GM19035 (cell line): ENCODE measurements around the gene RXFP2.

Experiments
- ATAC-seq: cut with Tn5 transposase; IDR thresholded peaks from one replicate; pipeline ENCODE4 v1.9.1; 2021; ENCODE audit not compliant: unreplicated experiment

The RXFP2 gene

DNA sequence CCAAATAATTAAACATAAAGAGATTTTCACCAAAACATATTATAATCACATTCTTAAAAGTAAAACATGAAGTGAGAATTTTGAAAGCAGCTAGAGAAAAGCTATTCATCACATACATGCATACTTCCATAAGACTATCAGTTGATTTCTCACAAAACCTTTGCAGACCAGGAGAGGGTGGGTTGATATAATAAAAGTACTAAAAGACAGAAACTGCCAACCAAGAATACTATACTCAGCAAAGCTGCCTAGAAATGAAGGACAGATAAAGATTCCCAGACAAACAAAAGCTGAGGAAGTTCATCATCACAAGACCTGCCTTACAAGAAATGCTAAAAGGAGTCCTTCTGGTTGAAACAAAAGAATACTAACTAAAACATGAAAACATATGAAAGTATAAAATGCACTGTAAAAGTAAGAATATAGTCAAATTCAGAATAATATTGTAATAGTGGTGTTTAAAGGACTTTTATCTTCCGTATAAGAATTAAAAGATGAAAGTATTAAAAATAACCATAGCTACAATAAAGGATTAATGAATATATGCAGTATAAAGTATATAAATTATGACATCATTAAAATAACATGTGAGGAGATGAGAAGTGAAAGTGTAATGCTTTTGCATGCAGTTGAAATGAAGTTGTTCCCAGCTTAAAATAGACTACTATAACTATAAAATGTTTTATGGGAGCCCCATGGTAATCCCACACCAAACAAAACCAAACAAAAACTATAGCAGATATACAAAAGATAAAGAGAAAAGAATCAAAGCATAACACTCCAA is 76.2 kb downstream of the RXFP2 start:
- ATAC-seq: no peak

DNA sequence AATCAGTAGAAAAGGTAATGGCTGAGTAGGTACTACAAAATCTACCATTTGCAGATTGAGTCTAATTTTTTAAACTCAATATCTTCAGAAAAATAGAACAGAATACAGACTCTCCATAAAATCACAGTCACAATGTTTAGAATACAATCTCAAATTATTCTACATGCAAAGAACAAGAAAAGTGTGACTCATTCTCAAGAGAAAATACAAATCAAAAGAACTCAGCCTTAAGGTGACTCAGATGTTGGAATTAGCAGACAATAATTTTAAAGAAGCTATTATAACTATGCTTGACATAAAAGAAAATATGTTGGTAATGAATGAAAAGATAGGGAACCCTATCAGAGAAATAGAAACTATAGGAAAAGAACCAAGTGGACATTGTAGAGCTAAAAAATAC is 78.9 kb downstream of the RXFP2 start:
- no peak for ATAC-seq

DNA sequence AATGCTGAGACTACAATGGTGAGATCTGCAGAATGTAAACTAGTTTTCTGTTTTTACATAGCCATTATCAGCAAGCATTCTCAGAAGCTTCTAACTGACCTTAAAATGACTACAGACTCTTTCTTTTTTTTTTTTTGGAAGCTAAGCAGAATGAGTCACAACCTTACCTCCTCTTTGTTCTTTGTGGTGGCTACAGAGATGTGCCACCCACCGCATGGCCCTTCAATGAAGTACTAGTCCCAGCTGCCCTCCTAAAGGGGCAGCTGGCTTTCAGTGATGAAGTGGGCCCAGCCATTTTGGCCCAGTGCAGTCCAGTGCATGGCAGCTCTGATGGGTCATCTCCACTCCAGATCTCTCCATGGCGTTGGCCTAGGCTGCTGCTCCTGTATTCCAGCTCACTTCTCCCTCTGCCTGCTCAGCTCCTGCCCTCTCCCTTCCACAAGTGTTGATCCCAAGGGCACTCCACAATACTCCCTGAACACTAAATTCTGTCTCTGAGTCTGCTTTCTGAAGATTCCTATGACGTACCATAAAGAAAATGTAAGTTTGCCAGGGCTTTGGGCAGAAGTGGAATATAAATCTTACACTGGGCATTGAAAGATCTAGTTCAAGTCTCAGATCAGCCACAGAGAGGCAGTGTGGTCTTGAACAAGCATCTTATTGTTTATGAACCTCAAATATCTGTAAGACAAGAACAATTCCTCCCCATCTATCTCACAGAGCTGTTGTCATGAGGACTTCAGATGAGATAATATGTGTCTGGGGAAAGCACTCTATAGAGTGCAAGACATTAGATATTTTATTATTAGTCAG is 85.6 kb downstream of the RXFP2 start:
- no peak for ATAC-seq

DNA sequence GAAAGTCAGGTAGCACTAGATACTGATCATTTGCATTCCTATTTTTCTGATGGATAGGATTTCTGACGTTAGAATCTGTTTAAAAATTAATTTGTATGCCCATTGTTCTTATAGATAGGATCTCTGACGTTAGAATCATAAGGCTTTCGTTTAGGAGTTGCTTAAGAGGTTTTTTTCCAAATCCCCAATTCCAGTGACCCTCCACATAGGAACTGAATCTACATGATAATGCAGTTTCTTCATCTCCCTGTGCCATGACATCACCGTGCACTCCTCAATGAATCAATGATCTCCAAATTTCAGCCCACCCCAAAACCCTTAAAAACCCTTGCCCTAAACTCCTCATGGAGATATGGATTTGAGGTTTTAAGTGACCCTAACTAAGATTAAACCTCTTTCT is 87.2 kb downstream of the RXFP2 start:
- no peak for ATAC-seq

DNA sequence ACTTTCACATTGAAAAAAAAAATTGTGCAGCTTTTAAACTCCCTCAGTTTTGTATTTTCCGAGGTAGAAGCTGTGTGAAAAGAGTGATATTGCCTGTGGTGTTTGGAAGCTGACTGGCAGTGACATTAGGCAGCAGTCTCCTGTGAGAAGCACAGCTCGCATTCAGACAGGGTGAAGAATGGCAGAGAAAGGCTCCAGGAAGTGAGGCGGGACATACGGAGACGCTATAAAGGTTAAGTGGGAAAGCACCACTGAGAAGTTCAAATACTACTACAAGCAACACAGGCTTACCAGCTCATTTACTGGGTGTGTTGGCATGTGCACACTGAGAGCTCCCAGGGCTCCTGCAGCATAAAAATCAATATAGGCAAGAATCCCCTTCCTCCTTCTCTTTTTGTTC is 88.4 kb downstream of the RXFP2 start:
- ATAC-seq: no peak

DNA sequence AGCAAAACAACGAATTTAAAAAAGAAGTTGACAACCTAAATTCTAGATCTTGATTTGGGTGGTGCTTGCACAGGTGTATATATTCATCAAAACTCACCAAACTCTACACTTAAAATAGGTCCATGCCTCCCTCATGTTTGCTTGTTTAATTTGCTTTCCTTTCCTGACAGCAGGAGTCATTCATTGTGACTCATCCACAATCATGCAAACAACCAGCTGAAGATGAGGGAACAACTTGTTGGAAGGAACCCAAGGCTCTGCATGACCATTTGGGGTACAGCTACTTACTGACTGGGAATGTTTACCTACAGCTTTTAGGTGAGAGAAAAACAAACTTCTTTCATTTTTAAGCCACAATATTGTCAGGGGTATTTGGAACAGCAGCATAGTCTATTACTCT is 96.6 kb downstream of the RXFP2 start:
- ATAC-seq: no peak

DNA sequence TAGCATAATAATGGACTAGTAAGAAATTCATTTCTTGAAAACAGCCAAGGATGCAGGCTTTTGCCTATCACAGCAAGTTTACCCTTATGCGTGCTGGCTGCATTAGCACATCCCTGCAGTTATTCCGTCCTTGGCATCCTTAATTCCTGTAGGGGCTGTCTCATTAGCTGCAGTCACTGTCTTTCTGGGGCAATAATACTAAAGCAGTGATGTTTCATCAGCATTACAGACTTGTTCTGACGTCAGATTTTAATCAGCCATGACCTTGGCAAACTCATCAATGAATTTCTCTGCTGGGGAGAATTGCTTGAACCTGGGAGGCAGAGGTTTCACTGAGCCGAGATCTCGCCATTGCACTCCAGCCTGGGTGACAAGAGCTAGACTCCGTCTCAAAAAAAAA is 103.7 kb downstream of the RXFP2 start:
- no peak for ATAC-seq

DNA sequence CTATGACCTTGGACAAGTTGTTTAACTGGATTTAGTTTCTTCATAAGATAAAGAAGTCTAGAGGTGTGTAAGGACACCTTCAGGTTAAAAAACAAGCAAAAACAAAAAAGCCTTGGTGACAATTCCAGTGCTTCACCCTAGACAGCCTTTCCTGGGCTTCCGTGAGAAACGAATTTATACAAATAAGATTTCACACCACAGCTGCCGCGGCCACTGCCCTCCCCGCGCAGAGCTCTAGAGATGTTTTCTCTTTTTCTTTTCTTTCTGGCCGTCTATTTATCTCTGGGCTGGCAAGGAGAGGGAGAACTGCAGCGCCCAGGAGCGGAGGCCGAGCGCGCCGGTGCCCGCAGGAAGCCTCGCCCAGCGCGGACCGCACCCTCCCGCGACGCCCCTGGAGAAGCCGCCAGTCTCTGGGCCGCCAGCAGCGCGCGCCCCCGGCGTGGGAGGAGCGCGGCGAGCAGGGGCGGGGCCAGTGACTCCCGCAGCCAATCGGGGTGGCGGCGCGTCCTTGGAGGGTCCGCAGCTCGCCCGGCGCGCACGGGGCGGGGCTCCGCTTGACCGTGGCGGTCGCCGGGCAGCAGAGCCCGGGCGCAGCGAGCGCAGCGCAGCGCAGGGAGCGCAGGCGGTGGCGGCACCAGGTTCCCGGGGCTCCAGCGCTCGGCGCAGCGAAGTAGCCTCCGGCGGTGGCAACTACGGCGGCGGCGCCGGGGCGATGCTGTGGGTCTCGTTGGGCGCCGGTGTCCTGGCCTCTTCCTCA is 107.0 kb downstream of the RXFP2 start:
- peak; percentile 98 for ATAC-seq

DNA sequence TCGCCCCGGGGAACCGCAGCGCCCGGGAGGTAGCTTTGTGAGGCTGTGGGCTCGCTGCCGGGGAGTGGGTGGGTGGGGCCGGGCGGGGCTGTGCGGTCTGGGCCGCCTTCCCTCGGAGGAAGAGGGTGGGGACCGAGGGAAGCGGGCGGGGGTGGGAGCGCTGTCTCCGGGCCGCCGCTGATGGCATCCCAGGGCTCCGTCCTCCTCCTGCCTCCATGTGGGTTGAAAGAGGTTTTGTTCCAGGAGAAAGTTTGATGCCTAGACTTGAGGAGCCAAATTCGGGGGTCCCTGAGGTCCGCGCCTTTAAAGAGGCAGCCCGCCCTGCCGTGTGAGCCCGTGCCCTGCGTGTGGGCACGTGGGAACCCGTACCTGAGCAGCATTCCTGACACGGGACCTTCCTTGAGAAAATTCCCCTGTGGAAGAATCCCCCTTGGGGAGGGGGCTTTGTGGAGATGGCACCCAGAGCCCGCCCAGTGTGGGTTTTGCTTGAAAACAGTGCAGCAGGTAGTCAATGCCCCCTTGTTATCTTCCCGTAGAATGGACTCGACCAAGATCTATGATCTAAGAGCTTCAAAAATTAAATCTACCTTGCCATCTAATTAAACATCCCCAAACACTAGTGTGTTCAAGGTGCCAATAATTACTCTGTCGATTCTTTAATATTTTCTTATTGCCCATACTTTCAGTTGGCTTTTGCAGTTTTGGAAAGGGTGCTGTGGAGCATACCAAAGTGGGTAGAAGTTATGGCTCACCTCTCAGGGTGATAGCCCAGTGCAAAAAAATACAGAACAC is 107.8 kb downstream of the RXFP2 start:
- no peak for ATAC-seq

DNA sequence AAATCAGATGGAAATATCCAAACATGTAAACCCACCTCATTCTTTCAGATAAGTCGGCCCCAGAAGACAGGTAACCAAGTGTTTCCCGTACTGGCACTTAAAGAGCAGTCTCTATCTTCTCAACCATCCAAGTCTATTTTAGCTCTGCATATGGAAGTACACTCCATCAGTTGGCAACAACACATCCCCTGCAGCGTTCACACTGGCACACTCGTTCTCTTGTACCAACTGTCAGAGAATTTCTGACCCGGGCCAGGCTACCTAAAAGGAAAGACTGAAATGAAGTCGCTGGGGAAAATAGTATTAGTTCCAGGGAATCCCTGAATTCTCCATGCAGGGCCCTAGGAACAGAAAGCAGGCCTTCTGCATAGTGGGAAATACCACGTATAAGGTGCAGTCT is 109.3 kb downstream of the RXFP2 start:
- no peak for ATAC-seq

DNA sequence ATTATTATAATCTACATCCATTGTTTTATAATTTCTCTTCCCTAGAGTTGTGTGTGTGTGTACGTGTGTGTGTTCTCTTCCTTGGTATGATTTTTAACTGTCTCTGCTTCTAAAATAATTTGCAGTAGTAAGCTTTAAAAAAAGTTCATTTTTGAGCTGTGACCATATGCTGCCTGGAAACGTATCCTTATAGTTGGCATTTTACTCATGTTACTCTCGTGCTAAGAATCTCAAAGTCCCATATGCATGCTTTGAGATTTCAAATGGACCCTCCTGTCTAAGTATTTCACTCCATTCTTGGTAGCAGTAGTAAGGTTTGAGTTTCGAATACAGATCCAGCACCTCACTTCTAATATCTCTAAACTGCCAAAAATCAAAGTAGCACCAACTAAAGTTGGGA is 109.9 kb downstream of the RXFP2 start:
- ATAC-seq: no peak

DNA sequence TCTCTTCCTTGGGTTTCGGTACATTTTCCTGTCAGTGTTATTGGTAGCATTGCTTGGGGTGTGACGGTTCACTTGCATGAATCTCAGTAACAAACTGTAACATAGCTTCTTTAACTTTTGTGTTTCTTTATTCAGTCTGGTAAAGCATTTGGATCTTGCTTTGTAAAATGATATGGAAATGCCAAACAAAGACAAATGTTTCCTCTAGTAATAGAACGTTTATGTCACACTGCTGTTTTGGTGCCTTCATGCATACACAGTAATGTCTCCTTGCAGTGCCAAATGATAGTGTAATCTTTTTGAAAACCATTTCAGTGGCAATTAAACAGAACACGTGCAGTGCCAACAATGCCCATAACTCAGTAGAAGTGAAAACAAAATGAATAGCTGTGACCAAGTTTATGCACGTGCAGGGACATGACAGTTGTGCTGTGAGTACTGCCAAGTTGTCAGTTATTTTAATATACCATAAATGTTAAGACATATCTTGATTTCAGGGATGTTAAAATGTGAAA is 110.8 kb downstream of the RXFP2 start:
- no peak for ATAC-seq

DNA sequence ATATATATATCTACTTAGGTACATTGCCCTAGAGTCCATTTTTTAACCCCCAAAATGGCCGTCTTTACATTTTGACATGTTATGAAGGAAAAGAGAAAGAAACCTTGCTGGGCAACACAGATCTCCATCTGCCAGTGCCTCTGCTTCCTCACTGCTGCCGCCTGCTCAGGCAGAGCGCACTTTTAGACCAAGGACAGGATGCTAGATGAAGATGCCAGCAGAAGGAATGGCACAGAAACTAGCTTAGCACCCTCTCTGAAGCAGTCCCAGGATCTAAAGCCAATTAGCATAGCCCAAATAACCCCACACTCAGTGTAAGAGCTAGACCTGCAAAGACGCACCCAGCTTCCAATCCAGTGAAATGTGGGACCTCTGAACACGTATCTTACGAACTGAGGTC is 111.9 kb downstream of the RXFP2 start:
- ATAC-seq: no peak
